Measurements from ENCODE around the gene TUT1. TPM values are rescaled to one million over a fixed set of nuclear protein-coding genes. Genes with fewer than 3 reads are reported as not detected.
"Not testable (repeated sequence)": the region's sequence is repeated elsewhere in the genome, so short reads cannot be mapped to it uniquely, and the experiment has no call there.

Gene TUT1
- polyA plus RNA-seq, 2 donors: 9.0 to 15.2 TPM

DNA sequence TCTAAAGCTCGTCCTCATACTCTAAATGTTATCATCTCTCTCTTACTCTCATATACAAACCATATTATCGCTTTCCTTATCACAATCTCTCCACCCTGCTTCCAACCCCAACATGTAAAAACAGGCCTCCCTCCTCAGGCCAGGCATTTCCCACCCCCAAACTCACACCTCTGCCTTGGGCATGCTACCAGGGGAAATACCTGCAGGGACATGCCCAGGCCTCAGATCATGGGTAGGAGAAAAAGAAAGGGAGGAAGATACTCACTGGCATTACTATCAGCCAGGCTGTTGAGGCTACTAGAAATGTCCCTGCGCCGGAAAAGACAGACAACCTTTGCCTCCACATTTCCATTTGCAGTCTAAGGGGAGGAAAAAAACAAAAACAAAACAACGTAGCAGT, 8.6 kb upstream of the TUT1 start:
- H3K36me3 ChIP-seq (ENCODE audit: control insufficient read depth in 2 of 2, insufficient read depth in 2 of 2, low read length in 1 of 2): peaks cover 9 to 40% of the 10 kb centered on the region in 2 donors
- H3K27me3 ChIP-seq (ENCODE audit: control insufficient read depth in 1 of 2, insufficient read depth in 2 of 2, low read length in 2 of 2): no peaks in the 10 kb centered on the region
- H3K4me1 ChIP-seq (ENCODE audit: control insufficient read depth in 2 of 2, insufficient read depth in 2 of 2, low read length in 1 of 2): peaks cover 2 to 6% of the 10 kb centered on the region in 2 donors
- peak overlapping the region; percentile 82 to 91 for H3K27ac ChIP-seq (ENCODE audit: low read depth in 2 of 2, low read length in 1 of 2)
- no peaks in the 10 kb centered on the region for H3K9me3 ChIP-seq (ENCODE audit: control insufficient read depth in 2 of 2, insufficient read depth in 1 of 2, low read depth in 1 of 2, low read length in 1 of 2)
- peak overlapping the region; percentile 0 to 82 for H3K4me3 ChIP-seq (ENCODE audit: low read depth in 1 of 2, low read length in 2 of 2)
- WGBS, 2 donors: 19 to 23% methylated on average over 5 of the region's 5 CpGs

DNA sequence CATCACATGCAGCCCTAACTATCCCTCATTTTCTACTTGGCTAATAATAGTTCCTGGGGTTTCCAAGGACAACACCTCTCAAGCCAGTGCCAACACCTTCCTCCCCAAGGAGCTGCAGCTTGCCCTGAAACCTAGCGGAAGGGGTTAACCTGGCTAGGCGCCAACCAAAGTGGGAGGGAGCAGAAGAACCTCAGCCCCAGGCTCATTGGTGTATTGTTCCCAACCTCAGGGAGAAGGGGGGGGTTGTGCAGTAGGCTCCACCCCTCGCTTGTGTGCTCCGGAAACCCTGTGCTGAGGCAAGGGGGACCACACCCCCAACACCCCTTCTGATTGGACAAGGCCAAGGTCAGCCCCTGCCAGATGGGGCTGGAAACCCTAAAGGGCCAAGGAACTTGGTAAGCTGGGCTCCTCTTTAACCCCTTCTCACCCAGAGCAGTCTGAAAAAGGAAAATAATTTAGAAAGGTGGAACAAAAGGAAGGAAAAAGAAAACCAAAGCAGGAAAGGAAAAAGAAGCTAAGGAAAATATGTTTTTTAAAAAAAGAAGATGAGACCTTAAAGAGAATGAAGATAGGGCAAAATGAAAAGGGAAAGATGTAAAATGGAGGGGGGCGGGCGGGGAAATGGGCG, 7.9 kb upstream of the TUT1 start:
- Histone ChIP-seq H3K27ac (ENCODE audit: low read depth in 2 of 2, low read length in 1 of 2) (peak overlapping the region; percentile 82 to 91), H3K27me3 (ENCODE audit: control insufficient read depth in 1 of 2, insufficient read depth in 2 of 2, low read length in 2 of 2) (no peaks in the 10 kb centered on the region), H3K4me1 (ENCODE audit: control insufficient read depth in 2 of 2, insufficient read depth in 2 of 2, low read length in 1 of 2) (peaks cover 2 to 6% of the 10 kb centered on the region in 2 donors), H3K36me3 (ENCODE audit: control insufficient read depth in 2 of 2, insufficient read depth in 2 of 2, low read length in 1 of 2) (peaks cover 9 to 45% of the 10 kb centered on the region in 2 donors), H3K4me3 (ENCODE audit: low read depth in 1 of 2, low read length in 2 of 2) (peak overlapping the region in 1 of 2 donors; percentile 82), H3K9me3 (ENCODE audit: control insufficient read depth in 2 of 2, insufficient read depth in 1 of 2, low read depth in 1 of 2, low read length in 1 of 2) (no peaks in the 10 kb centered on the region)
- 25 to 33% methylated on average over 7 of the region's 7 CpGs for WGBS, 2 donors

DNA sequence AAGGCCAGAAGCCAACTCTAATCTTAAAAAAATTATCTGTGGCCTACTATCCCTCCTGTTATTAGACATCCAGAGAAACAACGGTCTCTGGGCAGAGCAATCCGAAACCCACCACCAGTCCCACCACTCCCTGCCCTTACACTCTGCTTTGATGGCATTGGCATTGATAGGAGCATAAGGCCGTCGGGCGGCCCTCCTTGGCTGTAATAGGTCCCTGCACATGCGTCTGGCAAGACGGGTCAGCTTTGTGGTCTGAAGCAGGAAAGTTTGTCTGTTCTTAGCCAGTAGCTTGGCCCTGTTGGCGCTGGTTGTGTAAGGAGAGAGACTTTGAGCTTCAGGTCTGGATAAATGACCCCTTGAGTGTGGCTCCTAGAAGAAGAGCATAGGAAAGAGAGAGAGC, 3.8 kb upstream of the TUT1 start:
- 88% methylated on average over 8 of the region's 8 CpGs for WGBS, 2 donors
- Histone ChIP-seq H3K9me3 (ENCODE audit: control insufficient read depth in 2 of 2, insufficient read depth in 1 of 2, low read depth in 1 of 2, low read length in 1 of 2) (no peaks in the 10 kb centered on the region), H3K27me3 (ENCODE audit: control insufficient read depth in 1 of 2, insufficient read depth in 2 of 2, low read length in 2 of 2) (no peaks in the 10 kb centered on the region), H3K4me1 (ENCODE audit: control insufficient read depth in 2 of 2, insufficient read depth in 2 of 2, low read length in 1 of 2) (peaks cover 2 to 7% of the 10 kb centered on the region in 2 donors), H3K36me3 (ENCODE audit: control insufficient read depth in 2 of 2, insufficient read depth in 2 of 2, low read length in 1 of 2) (peaks cover 9 to 47% of the 10 kb centered on the region in 2 donors), H3K4me3 (ENCODE audit: low read depth in 1 of 2, low read length in 2 of 2) (no peak overlapping the region), H3K27ac (ENCODE audit: low read depth in 2 of 2, low read length in 1 of 2) (no peak overlapping the region)

DNA sequence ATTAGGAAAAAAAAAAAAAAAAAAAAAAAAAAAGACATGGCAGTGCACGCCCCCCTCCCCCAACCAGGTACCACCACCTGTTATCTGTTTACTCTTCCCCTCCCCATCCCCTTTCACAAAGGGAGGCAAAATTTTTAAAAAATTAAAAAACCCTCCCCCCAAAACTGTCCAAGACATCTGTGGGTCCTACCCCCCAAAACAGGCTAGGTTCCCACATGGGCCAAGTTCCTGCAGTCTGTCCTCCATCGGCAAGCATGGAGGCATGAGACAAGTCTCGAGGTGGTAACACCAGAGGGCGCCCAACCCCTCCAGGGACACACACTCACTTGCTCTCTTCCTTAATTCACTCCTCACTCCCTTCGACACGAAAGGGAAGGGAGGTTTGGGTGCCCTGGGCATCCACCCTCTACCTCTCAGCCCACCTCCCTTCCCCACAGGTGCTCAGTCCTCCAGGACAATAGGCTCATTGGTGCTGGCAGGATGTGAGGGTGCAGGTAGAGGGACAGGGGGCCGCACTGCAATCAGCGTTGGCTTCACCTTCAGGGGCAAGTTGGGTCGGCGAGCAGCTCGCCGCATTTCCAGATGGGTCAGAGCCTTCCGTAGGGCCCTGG, 2.2 kb upstream of the TUT1 start:
- Histone ChIP-seq H3K4me1 (ENCODE audit: control insufficient read depth in 2 of 2, insufficient read depth in 2 of 2, low read length in 1 of 2) (peaks cover 2 to 4% of the 10 kb centered on the region in 2 donors), H3K4me3 (ENCODE audit: low read depth in 1 of 2, low read length in 2 of 2) (no peak overlapping the region), H3K27ac (ENCODE audit: low read depth in 2 of 2, low read length in 1 of 2) (peak overlapping the region in 1 of 2 donors; percentile 58), H3K27me3 (ENCODE audit: control insufficient read depth in 1 of 2, insufficient read depth in 2 of 2, low read length in 2 of 2) (no peaks in the 10 kb centered on the region), H3K9me3 (ENCODE audit: control insufficient read depth in 2 of 2, insufficient read depth in 1 of 2, low read depth in 1 of 2, low read length in 1 of 2) (no peaks in the 10 kb centered on the region), H3K36me3 (ENCODE audit: control insufficient read depth in 2 of 2, insufficient read depth in 2 of 2, low read length in 1 of 2) (peaks cover 9 to 46% of the 10 kb centered on the region in 2 donors)
- WGBS, 2 donors: 54 to 57% methylated on average over 13 of the region's 13 CpGs

DNA sequence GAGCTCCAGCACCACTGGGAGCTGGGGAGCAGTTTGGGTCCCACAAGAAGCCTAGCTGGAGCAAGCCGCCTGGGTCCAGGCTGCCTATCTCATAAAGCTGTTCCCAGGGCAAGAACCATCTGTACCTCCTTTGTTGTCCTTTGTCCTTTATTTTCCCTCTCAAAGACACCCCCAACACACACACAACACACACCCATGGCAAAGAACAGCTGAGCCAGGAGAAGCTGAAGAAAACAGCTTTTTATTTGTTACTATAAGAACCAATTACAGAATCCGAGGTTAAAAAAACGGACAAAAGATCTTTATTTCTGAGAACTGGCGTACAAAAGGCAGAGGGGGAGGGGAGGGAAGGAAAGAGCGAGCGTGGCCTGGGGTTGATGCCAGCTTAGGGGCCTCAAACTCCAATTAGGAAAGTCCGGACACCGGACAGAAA, 1.7 kb upstream of the TUT1 start:
- Histone ChIP-seq H3K4me3 (ENCODE audit: low read depth in 1 of 2, low read length in 2 of 2) (no peak overlapping the region), H3K4me1 (ENCODE audit: control insufficient read depth in 2 of 2, insufficient read depth in 2 of 2, low read length in 1 of 2) (peaks cover 2 to 4% of the 10 kb centered on the region in 2 donors), H3K36me3 (ENCODE audit: control insufficient read depth in 2 of 2, insufficient read depth in 2 of 2, low read length in 1 of 2) (peaks cover 9 to 43% of the 10 kb centered on the region in 2 donors), H3K27me3 (ENCODE audit: control insufficient read depth in 1 of 2, insufficient read depth in 2 of 2, low read length in 2 of 2) (no peaks in the 10 kb centered on the region), H3K9me3 (ENCODE audit: control insufficient read depth in 2 of 2, insufficient read depth in 1 of 2, low read depth in 1 of 2, low read length in 1 of 2) (no peaks in the 10 kb centered on the region), H3K27ac (ENCODE audit: low read depth in 2 of 2, low read length in 1 of 2) (peak overlapping the region; percentile 93 to 99)
- 74% methylated on average over 8 of the region's 8 CpGs for WGBS, 2 donors

DNA sequence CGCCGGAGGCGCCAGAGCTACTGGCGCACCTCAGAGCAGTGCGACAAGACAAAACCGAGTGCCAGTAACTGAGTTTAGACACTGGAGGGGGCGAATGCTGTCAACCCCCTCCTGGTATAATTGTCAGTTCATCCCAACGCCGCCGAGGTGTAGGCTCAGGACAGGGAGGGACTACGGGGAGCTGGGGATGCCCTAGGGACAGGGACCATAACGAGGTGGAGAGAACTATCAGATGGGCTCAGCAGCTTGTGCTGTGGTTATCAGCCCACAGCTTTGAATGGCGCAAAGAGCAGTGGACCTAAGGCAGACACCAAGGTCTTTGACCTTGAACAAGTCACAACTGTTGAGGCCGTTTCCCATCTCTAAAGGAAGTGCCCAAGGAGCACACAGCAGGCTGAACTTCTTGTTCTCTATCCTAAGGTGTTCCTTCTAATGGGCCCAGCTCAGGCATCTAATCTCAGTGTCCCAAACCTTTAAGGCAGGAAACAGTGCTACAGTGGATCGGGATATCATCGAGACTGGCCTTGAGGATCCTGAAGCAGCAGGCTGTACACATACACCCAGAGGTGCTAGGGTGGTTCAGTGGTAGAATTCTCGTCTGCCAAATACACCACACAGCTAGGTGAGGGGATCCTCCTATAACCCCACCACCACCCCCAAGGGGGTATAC, 958 bp upstream of the TUT1 start:
- H3K4me3 ChIP-seq (ENCODE audit: low read depth in 1 of 2, low read length in 2 of 2): peak overlapping the region; percentile 43 to 93
- WGBS, 2 donors: 13 to 14% methylated on average over 17 of the region's 17 CpGs
- peak overlapping the region; percentile 93 to 99 for H3K27ac ChIP-seq (ENCODE audit: low read depth in 2 of 2, low read length in 1 of 2)
- H3K36me3 ChIP-seq (ENCODE audit: control insufficient read depth in 2 of 2, insufficient read depth in 2 of 2, low read length in 1 of 2): peaks cover 9 to 36% of the 10 kb centered on the region in 2 donors
- H3K9me3 ChIP-seq (ENCODE audit: control insufficient read depth in 2 of 2, insufficient read depth in 1 of 2, low read depth in 1 of 2, low read length in 1 of 2): no peaks in the 10 kb centered on the region
- H3K4me1 ChIP-seq (ENCODE audit: control insufficient read depth in 2 of 2, insufficient read depth in 2 of 2, low read length in 1 of 2): peaks cover 2 to 4% of the 10 kb centered on the region in 2 donors
- no peaks in the 10 kb centered on the region for H3K27me3 ChIP-seq (ENCODE audit: control insufficient read depth in 1 of 2, insufficient read depth in 2 of 2, low read length in 2 of 2)

DNA sequence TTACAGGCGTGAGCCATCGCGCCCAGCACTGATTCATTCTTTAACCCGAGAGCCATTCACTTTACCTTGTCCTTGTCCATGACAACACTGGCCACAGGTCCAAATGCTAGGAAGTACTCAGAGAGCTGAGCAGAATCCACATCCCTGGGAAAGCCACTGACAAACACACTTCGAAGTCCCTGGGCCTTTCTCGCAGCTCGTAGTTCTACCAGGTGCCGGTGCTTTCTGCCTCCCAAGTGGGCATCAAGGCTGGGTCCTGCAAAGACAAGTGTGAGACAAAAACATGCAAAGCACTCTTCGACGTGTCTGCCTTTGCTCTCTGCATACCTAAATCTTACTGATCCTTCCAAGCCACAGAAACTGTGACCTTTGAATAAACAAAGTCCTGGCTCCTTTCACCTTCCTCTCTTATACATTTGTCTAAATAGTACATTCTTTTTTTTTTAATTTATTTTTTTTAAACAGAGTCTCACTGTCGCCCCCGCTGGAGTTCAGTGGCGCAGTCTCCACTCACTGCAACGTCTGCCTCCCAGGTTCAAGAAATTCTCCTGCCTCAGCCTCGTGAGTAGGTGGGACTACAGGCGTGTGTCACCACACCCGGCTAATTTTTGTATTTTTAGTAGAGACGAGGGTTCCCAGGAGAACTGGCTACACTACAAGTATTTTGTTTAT, 2.2 kb downstream of the TUT1 start:
- WGBS, 2 donors: 55 to 61% methylated on average over 18 of the region's 18 CpGs
- Histone ChIP-seq H3K4me1 (ENCODE audit: control insufficient read depth in 2 of 2, insufficient read depth in 2 of 2, low read length in 1 of 2) (peaks cover 2 to 6% of the 10 kb centered on the region in 2 donors), H3K27ac (ENCODE audit: low read depth in 2 of 2, low read length in 1 of 2) (peak overlapping the region in 1 of 2 donors; percentile 10), H3K4me3 (ENCODE audit: low read depth in 1 of 2, low read length in 2 of 2) (no peak overlapping the region), H3K9me3 (ENCODE audit: control insufficient read depth in 2 of 2, insufficient read depth in 1 of 2, low read depth in 1 of 2, low read length in 1 of 2) (no peaks in the 10 kb centered on the region), H3K36me3 (ENCODE audit: control insufficient read depth in 2 of 2, insufficient read depth in 2 of 2, low read length in 1 of 2) (peaks cover 2 to 10% of the 10 kb centered on the region in 2 donors), H3K27me3 (ENCODE audit: control insufficient read depth in 1 of 2, insufficient read depth in 2 of 2, low read length in 2 of 2) (no peaks in the 10 kb centered on the region)

DNA sequence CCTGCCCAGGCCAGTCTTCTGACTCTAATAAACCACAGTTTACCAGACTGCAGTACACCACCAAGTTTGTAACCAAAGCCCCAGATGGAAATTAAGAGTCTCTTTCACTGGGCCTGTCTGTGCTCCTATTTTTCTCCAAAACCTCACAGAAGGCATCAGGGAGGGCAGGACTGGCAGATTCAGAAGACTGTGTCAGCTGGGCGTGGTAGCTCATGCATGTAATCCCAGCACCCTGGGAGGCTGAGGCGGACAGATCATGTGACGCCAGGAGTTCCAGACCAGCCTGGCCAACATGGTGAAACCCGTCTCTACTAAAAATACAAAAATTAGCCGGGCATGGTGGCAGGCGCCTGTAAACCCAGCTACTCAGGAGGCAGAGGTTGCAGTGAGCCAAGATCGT, 6.0 kb downstream of the TUT1 start:
- not testable (repeated sequence) for H3K27me3 ChIP-seq (ENCODE audit: control insufficient read depth in 1 of 2, insufficient read depth in 2 of 2, low read length in 2 of 2); H3K4me1 ChIP-seq (ENCODE audit: control insufficient read depth in 2 of 2, insufficient read depth in 2 of 2, low read length in 1 of 2); H3K4me3 ChIP-seq (ENCODE audit: low read depth in 1 of 2, low read length in 2 of 2); H3K9me3 ChIP-seq (ENCODE audit: control insufficient read depth in 2 of 2, insufficient read depth in 1 of 2, low read depth in 1 of 2, low read length in 1 of 2)
- H3K36me3 ChIP-seq (ENCODE audit: control insufficient read depth in 2 of 2, insufficient read depth in 2 of 2, low read length in 1 of 2): peaks cover 7 to 13% of the 10 kb centered on the region in 2 donors
- 81 to 82% methylated on average over 7 of the region's 7 CpGs for WGBS, 2 donors
- peak overlapping the region; percentile 10 to 33 for H3K27ac ChIP-seq (ENCODE audit: low read depth in 2 of 2, low read length in 1 of 2)

DNA sequence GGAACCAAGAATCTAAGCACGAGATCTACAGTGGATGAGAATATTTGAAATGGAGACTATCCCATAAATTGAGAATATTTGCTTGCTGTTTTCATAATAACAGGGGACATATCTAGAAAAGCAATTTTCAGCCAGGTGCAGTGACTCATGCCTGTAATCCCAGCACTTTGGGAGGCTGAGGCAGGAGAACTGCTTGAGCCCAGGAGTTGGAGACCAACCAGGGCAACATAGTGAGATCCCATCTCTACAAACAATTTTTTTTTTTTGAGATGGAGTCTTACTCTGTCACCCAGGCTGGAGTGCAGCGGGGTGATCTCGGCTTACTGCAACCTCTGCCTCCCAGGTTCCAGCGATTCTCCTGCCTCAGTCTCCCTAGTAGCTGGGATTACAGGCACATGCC, 9.6 kb downstream of the TUT1 start:
- H3K4me1 ChIP-seq (ENCODE audit: control insufficient read depth in 2 of 2, insufficient read depth in 2 of 2, low read length in 1 of 2); H3K9me3 ChIP-seq (ENCODE audit: control insufficient read depth in 2 of 2, insufficient read depth in 1 of 2, low read depth in 1 of 2, low read length in 1 of 2); H3K27ac ChIP-seq (ENCODE audit: low read depth in 2 of 2, low read length in 1 of 2); H3K27me3 ChIP-seq (ENCODE audit: control insufficient read depth in 1 of 2, insufficient read depth in 2 of 2, low read length in 2 of 2); H3K4me3 ChIP-seq (ENCODE audit: low read depth in 1 of 2, low read length in 2 of 2): not testable (repeated sequence)
- 97 to 99% methylated on average over 4 of the region's 4 CpGs for WGBS, 2 donors
- H3K36me3 ChIP-seq (ENCODE audit: control insufficient read depth in 2 of 2, insufficient read depth in 2 of 2, low read length in 1 of 2): peaks cover 7 to 19% of the 10 kb centered on the region in 2 donors

Measured in esophagus (tissue), 2 donors.